ENCODE data around the gene CCDC122. TPM values are rescaled to one million over a fixed set of nuclear protein-coding genes. Genes with fewer than 3 reads are reported as not detected.

Gene CCDC122
- total and polyA plus RNA-seq, 2 donors from 2014 or later = 4.3 to 11.7 TPM

DNA sequence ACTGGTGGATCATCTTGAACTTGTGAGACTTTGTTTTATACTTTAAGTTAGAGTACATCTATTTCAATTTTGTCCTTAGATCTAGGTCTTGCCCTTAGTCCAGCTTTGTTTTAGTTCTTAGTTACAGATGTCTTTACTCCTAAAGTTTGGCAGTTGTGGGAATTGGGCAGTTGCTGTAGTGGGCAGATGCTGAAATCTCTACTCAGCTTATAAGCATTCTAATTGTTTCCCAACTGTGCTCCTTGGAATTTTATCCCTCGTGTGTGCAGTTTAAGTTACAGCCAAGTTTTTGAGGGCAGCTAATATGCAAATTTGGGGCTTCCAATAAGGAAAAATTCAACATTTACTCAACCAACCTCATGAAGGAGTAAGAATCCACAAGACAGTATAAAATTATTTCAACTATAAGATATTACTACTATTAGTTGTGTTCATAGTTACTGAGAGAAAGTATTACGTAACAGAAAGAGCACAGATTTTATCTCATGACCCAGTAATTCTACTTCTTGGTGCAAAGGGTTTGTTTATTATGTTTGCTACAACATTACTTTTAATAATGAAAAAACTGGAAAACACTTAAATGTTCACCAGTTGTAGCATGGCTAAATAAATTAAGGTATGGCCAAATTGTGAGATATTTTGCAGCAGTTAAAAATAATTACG lies 32.9 kb downstream of the CCDC122 start:
- Histone ChIP-seq H3K36me3 (ENCODE audit: control insufficient read depth in 2 of 3, insufficient read depth in 3 of 3, low read length in 3 of 3) (no peaks in the 10 kb centered on the region), H3K9me3 (ENCODE audit: control insufficient read depth in 2 of 3, insufficient read depth in 1 of 3, low read length in 3 of 3) (peaks cover 0 to 9% (median 0%) of the 10 kb centered on the region in 3 donors), H3K9ac (ENCODE audit: low read length in 3 of 3) (no peak overlapping the region), H3K4me3 (ENCODE audit: low read length in 3 of 3) (no peak overlapping the region), H3K27ac (ENCODE audit: low read depth in 2 of 2, low read length in 2 of 2) (no peak overlapping the region), H3K4me1 (ENCODE audit: control insufficient read depth in 2 of 3, insufficient read depth in 2 of 3, low read depth in 1 of 3, low read length in 3 of 3) (no peaks in the 10 kb centered on the region), H3K27me3 (ENCODE audit: control insufficient read depth, insufficient read depth, low read length) (no peaks in the 10 kb centered on the region)
- DNase-seq (no peak), FAIRE-seq (no peak)
- TF ChIP-seq, protein P1, sequence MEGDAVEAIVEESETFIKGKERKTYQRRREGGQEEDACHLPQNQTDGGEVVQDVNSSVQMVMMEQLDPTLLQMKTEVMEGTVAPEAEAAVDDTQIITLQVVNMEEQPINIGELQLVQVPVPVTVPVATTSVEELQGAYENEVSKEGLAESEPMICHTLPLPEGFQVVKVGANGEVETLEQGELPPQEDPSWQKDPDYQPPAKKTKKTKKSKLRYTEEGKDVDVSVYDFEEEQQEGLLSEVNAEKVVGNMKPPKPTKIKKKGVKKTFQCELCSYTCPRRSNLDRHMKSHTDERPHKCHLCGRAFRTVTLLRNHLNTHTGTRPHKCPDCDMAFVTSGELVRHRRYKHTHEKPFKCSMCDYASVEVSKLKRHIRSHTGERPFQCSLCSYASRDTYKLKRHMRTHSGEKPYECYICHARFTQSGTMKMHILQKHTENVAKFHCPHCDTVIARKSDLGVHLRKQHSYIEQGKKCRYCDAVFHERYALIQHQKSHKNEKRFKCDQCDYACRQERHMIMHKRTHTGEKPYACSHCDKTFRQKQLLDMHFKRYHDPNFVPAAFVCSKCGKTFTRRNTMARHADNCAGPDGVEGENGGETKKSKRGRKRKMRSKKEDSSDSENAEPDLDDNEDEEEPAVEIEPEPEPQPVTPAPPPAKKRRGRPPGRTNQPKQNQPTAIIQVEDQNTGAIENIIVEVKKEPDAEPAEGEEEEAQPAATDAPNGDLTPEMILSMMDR (IDR thresholded peaks at IDR 0.05; ENCODE audit: borderline replicate concordance, extremely low read depth, insufficient read depth) = no peak
- intact Hi-C loops (cut with DNase I) = no loop called here

DNA sequence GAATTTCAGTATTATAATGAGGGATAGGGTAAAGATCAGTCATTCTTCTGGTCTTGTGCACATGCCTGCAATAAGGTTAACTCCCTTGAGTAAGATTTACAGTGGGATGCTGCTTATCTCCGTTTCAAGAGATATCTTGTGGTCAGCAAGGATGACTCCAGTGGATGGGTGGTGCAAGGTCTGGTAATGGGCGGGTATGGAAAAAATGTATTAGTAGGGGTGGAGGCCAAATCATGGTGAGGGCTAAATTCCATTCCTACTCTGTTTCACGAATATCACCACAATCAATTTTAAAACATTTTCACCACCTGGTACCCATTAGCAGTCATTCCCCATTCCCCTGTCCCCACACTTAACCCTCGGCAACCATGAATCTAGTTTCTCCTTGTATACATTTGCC lies 40.6 kb downstream of the CCDC122 start:
- Histone ChIP-seq H3K4me1 (ENCODE audit: control insufficient read depth in 2 of 3, insufficient read depth in 2 of 3, low read depth in 1 of 3, low read length in 3 of 3) (no peaks in the 10 kb centered on the region), H3K9me3 (ENCODE audit: control insufficient read depth in 2 of 3, insufficient read depth in 1 of 3, low read length in 3 of 3) (no peaks in the 10 kb centered on the region), H3K9ac (ENCODE audit: low read length in 3 of 3) (no peak overlapping the region), H3K27ac (ENCODE audit: low read depth in 2 of 2, low read length in 2 of 2) (no peak overlapping the region), H3K27me3 (ENCODE audit: control insufficient read depth, insufficient read depth, low read length) (no peaks in the 10 kb centered on the region), H3K4me3 (ENCODE audit: low read length in 3 of 3) (no peak overlapping the region), H3K36me3 (ENCODE audit: control insufficient read depth in 2 of 3, insufficient read depth in 3 of 3, low read length in 3 of 3) (no peaks in the 10 kb centered on the region)
- intact Hi-C loops (cut with DNase I) = no loop called here
- DNase-seq (no peak), FAIRE-seq (no peak)
- TF ChIP-seq, protein P1 (IDR thresholded peaks at IDR 0.05; ENCODE audit: borderline replicate concordance, extremely low read depth, insufficient read depth) = no peak

DNA sequence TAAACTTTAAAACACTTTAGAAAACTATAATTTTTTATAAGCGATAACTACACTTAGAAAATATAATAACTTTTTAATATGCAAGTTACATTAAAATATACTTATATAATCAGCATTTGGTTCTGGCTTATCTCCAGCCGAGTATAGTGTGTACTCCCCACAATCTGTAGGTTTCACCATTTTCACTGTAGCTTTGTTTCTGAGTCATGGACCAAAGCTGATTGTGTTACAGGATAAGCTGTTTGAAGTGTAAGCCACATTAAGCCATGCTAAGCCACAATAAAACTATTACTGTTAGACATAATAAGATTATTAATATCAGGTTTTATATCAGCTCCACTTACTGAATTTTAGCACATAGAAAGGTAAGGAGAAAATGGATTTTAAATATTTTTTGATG lies 43.8 kb downstream of the CCDC122 start:
- Histone ChIP-seq H3K27me3 (ENCODE audit: control insufficient read depth, insufficient read depth, low read length) (no peaks in the 10 kb centered on the region), H3K4me3 (ENCODE audit: low read length in 3 of 3) (no peak overlapping the region), H3K9me3 (ENCODE audit: control insufficient read depth in 2 of 3, insufficient read depth in 1 of 3, low read length in 3 of 3) (no peaks in the 10 kb centered on the region), H3K4me1 (ENCODE audit: control insufficient read depth in 2 of 3, insufficient read depth in 2 of 3, low read depth in 1 of 3, low read length in 3 of 3) (no peaks in the 10 kb centered on the region), H3K27ac (ENCODE audit: low read depth in 2 of 2, low read length in 2 of 2) (no peak overlapping the region), H3K9ac (ENCODE audit: low read length in 3 of 3) (no peak overlapping the region), H3K36me3 (ENCODE audit: control insufficient read depth in 2 of 3, insufficient read depth in 3 of 3, low read length in 3 of 3) (no peaks in the 10 kb centered on the region)
- TF ChIP-seq, protein P1 (IDR thresholded peaks at IDR 0.05; ENCODE audit: borderline replicate concordance, extremely low read depth, insufficient read depth) = no peak
- DNase-seq (no peak), FAIRE-seq (no peak)
- intact Hi-C loops (cut with DNase I) = no loop called here

DNA sequence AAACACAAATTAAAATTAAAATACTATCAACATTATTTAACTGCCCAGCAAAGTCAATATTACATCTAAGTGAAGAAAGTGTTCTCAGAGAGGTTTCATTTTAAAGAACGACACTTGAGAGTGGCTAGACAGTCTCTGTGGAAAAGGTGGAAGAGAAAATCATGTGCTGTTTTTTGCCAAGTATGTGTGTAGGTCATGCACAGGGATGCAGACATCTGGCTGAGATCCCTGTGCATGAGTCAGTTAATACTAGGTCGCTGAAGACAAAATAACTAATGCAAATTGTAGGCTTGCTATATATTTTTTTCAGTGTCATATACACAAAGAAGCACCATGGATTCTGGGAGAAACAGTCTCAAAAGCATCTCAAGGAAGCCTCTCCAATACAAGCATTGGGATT lies 48.5 kb downstream of the CCDC122 start:
- H3K36me3 ChIP-seq (ENCODE audit: control insufficient read depth in 2 of 3, insufficient read depth in 3 of 3, low read length in 3 of 3) = no peaks in the 10 kb centered on the region
- H3K9me3 ChIP-seq (ENCODE audit: control insufficient read depth in 2 of 3, insufficient read depth in 1 of 3, low read length in 3 of 3) = no peaks in the 10 kb centered on the region
- H3K9ac ChIP-seq (ENCODE audit: low read length in 3 of 3) = no peak overlapping the region
- H3K27ac ChIP-seq (ENCODE audit: low read depth in 2 of 2, low read length in 2 of 2) = no peak overlapping the region
- no peak overlapping the region for H3K4me3 ChIP-seq (ENCODE audit: low read length in 3 of 3)
- no peaks in the 10 kb centered on the region for H3K4me1 ChIP-seq (ENCODE audit: control insufficient read depth in 2 of 3, insufficient read depth in 2 of 3, low read depth in 1 of 3, low read length in 3 of 3)
- TF ChIP-seq, protein P1 (IDR thresholded peaks at IDR 0.05; ENCODE audit: borderline replicate concordance, extremely low read depth, insufficient read depth) = no peak
- H3K27me3 ChIP-seq (ENCODE audit: control insufficient read depth, insufficient read depth, low read length) = no peaks in the 10 kb centered on the region
- no peak for DNase-seq
- no peak for FAIRE-seq
- intact Hi-C loops (cut with DNase I) = no loop called here

Data from kidney (tissue), 14 donors.